Endothelial cell of umbilical vein (primary cell): ENCODE measurements around the gene DMXL2. TPM values are rescaled to one million over a fixed set of nuclear protein-coding genes. Genes with fewer than 3 reads are reported as not detected.

ENCODE experiments used
- BruUV-seq: library from RNA; stranded (reverse); fragments of 400-500 nt; replicated peaks from 2 replicates; lab custom pipeline; 2021; lab: Mats Ljungman, UMichigan
- CTCF ChIA-PET: fragments of 300-600, 350-600 bp; sonication (Branson Sonifier 250); formaldehyde crosslinking; loops from one replicate; lab custom pipeline; 2021; ENCODE audit warnings: antibody characterized with exemption, inconsistent platforms; lab: Charles Lee
- POLR2A ChIA-PET: fragments of 300-600, 350-600 bp; sonication (Branson Sonifier 250); formaldehyde crosslinking; loops from one replicate; lab custom pipeline; 2021; ENCODE audit warnings: antibody characterized with exemption, inconsistent platforms; lab: Charles Lee
- DNase-seq: peaks from one replicate; pipeline ENCODE4 v3.0.0-alpha.2; 2011; ENCODE audit warnings: low read depth, low spot score
- FAIRE-seq: peaks from 2 replicates; lab custom pipeline; 2011; peaks lifted over from hg19 to GRCh38; lab: Jason Lieb, UNC
- H2AFZ ChIP-seq: 2 replicates; pipeline ENCODE4 v1.6.0; 2012; ENCODE audit warnings: low read depth, low read length, control low read depth, inconsistent platforms
- H3K27ac ChIP-seq: 2 replicates; pipeline ENCODE4 v1.5.1; 2011; ENCODE audit warnings: low read depth, mild to moderate bottlenecking, control low read depth, low read length, moderate library complexity; ENCODE audit not compliant: insufficient read depth
- H3K27me3 ChIP-seq, 2 experiments: 2 replicates each; pipeline versions ENCODE4 v1.6.0 to v1.6.1; 2011; ENCODE audit warnings: low read length in 2 of 2, mixed read lengths in 1 of 2; ENCODE audit not compliant: control insufficient read depth in 2 of 2, insufficient read depth in 2 of 2
- H3K36me3 ChIP-seq, 2 experiments: 2 replicates in 1 of 2; 3 replicates in 1 of 2; pipeline ENCODE4 v1.5.1; 2011; ENCODE audit warnings: low read length in 2 of 2, mild to moderate bottlenecking in 1 of 2, moderate library complexity in 1 of 2; ENCODE audit not compliant: control insufficient read depth in 2 of 2, insufficient read depth in 2 of 2; ENCODE audit errors: extremely low read depth in 1 of 2
- H3K4me1 ChIP-seq: 3 replicates; pipeline ENCODE4 v1.5.1; 2011; ENCODE audit warnings: mild to moderate bottlenecking, low read length; ENCODE audit not compliant: control insufficient read depth, insufficient read depth; ENCODE audit errors: extremely low read depth
- H3K4me2 ChIP-seq: 2 replicates; pipeline ENCODE4 v1.6.1; 2011; ENCODE audit warnings: low read length, control low read depth, mixed read lengths; ENCODE audit not compliant: insufficient read depth
- H3K4me3 ChIP-seq, 3 experiments: fragments of 200-600 bp in 1 of 3; sonication (generic), shearing (Covaris generic) in 1 of 3; replicated peaks in 1 of 3; 2 replicates each; pipeline ENCODE4 v1.5.1; 2011 to 2016; ENCODE audit warnings: control low read depth in 3 of 3, low read length in 3 of 3, mild to moderate bottlenecking in 2 of 3, inconsistent platforms in 1 of 3, low read depth in 1 of 3, moderate library complexity in 1 of 3; ENCODE audit not compliant: insufficient read depth in 1 of 3
- H3K79me2 ChIP-seq: 2 replicates; pipeline ENCODE4 v1.6.0; 2012; ENCODE audit warnings: low read length, inconsistent platforms; ENCODE audit not compliant: control insufficient read depth, insufficient read depth
- H3K9ac ChIP-seq: replicated peaks from 2 replicates; pipeline ENCODE3; 2011; ENCODE audit warnings: low read length, control low read depth; ENCODE audit not compliant: insufficient read depth; ENCODE audit errors: extremely low read depth
- H3K9me1 ChIP-seq: replicated peaks from 3 replicates; pipeline ENCODE4 v1.6.0; 2011; ENCODE audit warnings: mild to moderate bottlenecking, low read length; ENCODE audit not compliant: control insufficient read depth, insufficient read depth; ENCODE audit errors: extremely low read depth
- H3K9me3 ChIP-seq: replicated peaks from 2 replicates; pipeline ENCODE4 v1.5.1; 2012; ENCODE audit warnings: low read length, inconsistent platforms; ENCODE audit not compliant: control insufficient read depth, insufficient read depth
- H4K20me1 ChIP-seq: replicated peaks from 2 replicates; pipeline ENCODE3; 2011; ENCODE audit warnings: mild to moderate bottlenecking, low read length; ENCODE audit not compliant: control insufficient read depth, insufficient read depth; ENCODE audit errors: extremely low read depth
- CTCF ChIP-seq, 2 donors: IDR thresholded peaks; 1 replicate in 1 of 2; 2 replicates in 1 of 2; pipeline ENCODE4 v1.5.1; 2011; ENCODE audit warnings: low read length in 2 of 2, mild to moderate bottlenecking in 2 of 2, moderate library complexity in 2 of 2, control low read depth in 1 of 2, inconsistent platforms in 1 of 2, low read depth in 1 of 2; ENCODE audit not compliant: insufficient read depth in 1 of 2; ENCODE audit errors: extremely low read depth in 1 of 2
- EZH2 ChIP-seq: IDR thresholded peaks from 2 replicates; pipeline ENCODE4 v1.6.1; 2012; ENCODE audit warnings: borderline replicate concordance, low read depth, mild to moderate bottlenecking, moderate library complexity, low read length, inconsistent platforms; ENCODE audit not compliant: severe bottlenecking
- FOS ChIP-seq: IDR thresholded peaks from 2 replicates; pipeline ENCODE4 v1.6.1; 2011; ENCODE audit warnings: mild to moderate bottlenecking, low read length, moderate library complexity, borderline replicate concordance; ENCODE audit not compliant: insufficient read depth
- JUN ChIP-seq: IDR thresholded peaks from 2 replicates; pipeline ENCODE4 v1.6.1; 2011; ENCODE audit warnings: borderline replicate concordance, low read depth; ENCODE audit not compliant: insufficient read length, insufficient read depth
- POLR2AphosphoS5 ChIP-seq: IDR thresholded peaks from 2 replicates; pipeline ENCODE4 v1.6.1; 2012; ENCODE audit warnings: low read depth, mild to moderate bottlenecking, control low read depth, low read length, moderate library complexity; ENCODE audit not compliant: insufficient read depth
- dilution Hi-C: fragments of 300-500 bp; cut with MboI; formaldehyde crosslinking; loops from one replicate; pipeline ENCODE4 v1.15.0; 2019; ENCODE audit warnings: low sequenced_read_pairs; ENCODE audit not compliant: extremely low pct_ligation_motif_present
- intact Hi-C: fragments of 100-400 bp; cut with micrococcal nuclease; formaldehyde crosslinking; loops from one replicate; pipeline ENCODE4 v1.10.0; 2022
- polyA plus RNA-seq, 4 experiments: library from polyadenylated mRNA; depleted of rRNA in 3 of 4; stranded (reverse) in 3 of 4; unstranded in 1 of 4; fragments of >200 nt; gene quantifications; 2 replicates each; pipeline versions ENCODE4 v1.2.1 to v1.2.3, GENCODE V29; 2011 to 2012; ENCODE audit warnings: missing spikeins in 1 of 4
- total RNA-seq: library from RNA; stranded (reverse); gene quantifications from 2 replicates; pipeline ENCODE4 v1.2.3, GENCODE V29; 2021

Gene DMXL2
- total and polyA plus RNA-seq, 2 donors (not counting 3 experiments of a cell fraction or from before 2014, with no cell fraction given), result 6.3 to 10.8 TPM

GRCh38 chr15:51492528-51492927, 130.0 kb downstream of the DMXL2 start:
- ChIA-PET POLR2A (no interaction called here), CTCF (interaction anchor here (0.9 to 1.0 kb wide), 2 partner anchors 44 to 329 kb away, joined by 3 read pairs; no protein-coding TSS in a partner anchor)
- Histone ChIP-seq H4K20me1 (no peaks in the 10 kb centered on the region), H3K27me3 (no peaks in the 10 kb centered on the region), H3K4me2 (no peak overlapping the region), H3K9me1 (no peaks in the 10 kb centered on the region), H3K27ac (no peak overlapping the region), H3K36me3 (no peaks in the 10 kb centered on the region), H3K4me1 (peaks cover 32% of the 10 kb centered on the region), H3K9ac (no peak overlapping the region), H2AFZ (no peak overlapping the region), H3K79me2 (no peaks in the 10 kb centered on the region), H3K9me3 (no peaks in the 10 kb centered on the region), H3K4me3 (no peak overlapping the region)
- dilution Hi-C loops, result no loop called here
- peak; percentile 26 for DNase-seq
- FAIRE-seq, result no peak
- TF ChIP-seq EZH2 (no peak), FOS (no peak), POLR2AphosphoS5 (no peak)
- intact Hi-C loops, result no loop called here
- no TSS peak for BruUV-seq

- intact Hi-C loops (no loop called here), dilution Hi-C loops (no loop called here)
- Histone ChIP-seq H3K9ac (no peak overlapping the region), H3K4me3 (no peak overlapping the region), H3K27me3 (no peaks in the 10 kb centered on the region), H3K4me1 (peaks cover 32% of the 10 kb centered on the region), H2AFZ (no peak overlapping the region), H3K27ac (no peak overlapping the region), H3K9me3 (no peaks in the 10 kb centered on the region), H4K20me1 (no peaks in the 10 kb centered on the region), H3K79me2 (no peaks in the 10 kb centered on the region), H3K36me3 (no peaks in the 10 kb centered on the region), H3K9me1 (no peaks in the 10 kb centered on the region), H3K4me2 (no peak overlapping the region)
- no peak for TF ChIP-seq CTCF (IDR thresholded peaks at IDR 0.05; ENCODE audit: extremely low read depth in 1 of 2, insufficient read depth in 1 of 2, low read depth in 1 of 2, low read length in 2 of 2)
- no peak for TF ChIP-seq POLR2AphosphoS5
- no peak for TF ChIP-seq JUN
- FAIRE-seq (no peak), DNase-seq (no peak)
- POLR2A ChIA-PET, result no interaction called here
- CTCF ChIA-PET, result interaction anchor here (0.9 to 1.0 kb wide), 2 partner anchors 45 to 329 kb away, joined by 3 read pairs; no protein-coding TSS in a partner anchor
- BruUV-seq, result no TSS peak
These were observed 130.6 kb downstream of the DMXL2 start for GRCh38 chr15:51491941-51492340.
